HL-60/S4 treated with phorbol 12-myristate 13-acetate at 8.2 ng/mL for 4 days and 3 days (cell line): ENCODE data around the gene IGF2BP2.
"Not testable (repeated sequence)": the region's sequence is repeated elsewhere in the genome, so short reads cannot be mapped to it uniquely, and the experiment has no call there.

ENCODE experiments used
- in situ Hi-C: fragments of 300-500 bp; cut with MboI; formaldehyde crosslinking; loops from 2 replicates; pipeline ENCODE4 v1.15.0; 2022; ENCODE audit warnings: low sequenced_read_pairs

Gene IGF2BP2

GRCh38 chr3:185807445-185808068, 17.3 kb downstream of the IGF2BP2 start:
- in situ Hi-C loops: no loop called here

- in situ Hi-C loops: not testable (repeated sequence)
These were observed 26.1 kb downstream of the IGF2BP2 start for GRCh38 chr3:185798831-185799110.

- in situ Hi-C loops: no loop called here
These were observed 26.6 kb downstream of the IGF2BP2 start for GRCh38 chr3:185797993-185798830.

- in situ Hi-C loops: no loop called here
These were observed 27.5 kb downstream of the IGF2BP2 start for GRCh38 chr3:185797108-185797881.

GRCh38 chr3:185796431-185797107, 28.3 kb downstream of the IGF2BP2 start:
- in situ Hi-C loops: no loop called here

- in situ Hi-C loops: no loop called here
These were observed 31.5 kb downstream of the IGF2BP2 start for GRCh38 chr3:185793381-185793780.

GRCh38 chr3:185792955-185793354, 31.9 kb downstream of the IGF2BP2 start:
- in situ Hi-C loops: no loop called here

GRCh38 chr3:185789891-185790830, 34.7 kb downstream of the IGF2BP2 start:
- in situ Hi-C loops: no loop called here

GRCh38 chr3:185789134-185789533, 35.7 kb downstream of the IGF2BP2 start:
- in situ Hi-C loops: no loop called here

- in situ Hi-C loops: no loop called here
These were observed 36.5 kb downstream of the IGF2BP2 start for GRCh38 chr3:185788292-185788691.

GRCh38 chr3:185786956-185787877, 37.6 kb downstream of the IGF2BP2 start:
- in situ Hi-C loops: no loop called here

- in situ Hi-C loops: not testable (repeated sequence)
These were observed 38.6 kb downstream of the IGF2BP2 start for GRCh38 chr3:185786258-185786657.

GRCh38 chr3:185784317-185784716, 40.5 kb downstream of the IGF2BP2 start:
- in situ Hi-C loops: no loop called here

GRCh38 chr3:185781759-185782158, 43.1 kb downstream of the IGF2BP2 start:
- in situ Hi-C loops: no loop called here

GRCh38 chr3:185779461-185779860, 45.4 kb downstream of the IGF2BP2 start:
- in situ Hi-C loops: no loop called here

GRCh38 chr3:185778821-185779220, 46.0 kb downstream of the IGF2BP2 start:
- in situ Hi-C loops: no loop called here

GRCh38 chr3:185778094-185778493, 46.7 kb downstream of the IGF2BP2 start:
- in situ Hi-C loops: no loop called here

GRCh38 chr3:185770109-185770508, 54.7 kb downstream of the IGF2BP2 start:
- in situ Hi-C loops: no loop called here

- in situ Hi-C loops: not testable (repeated sequence)
These were observed 56.3 kb downstream of the IGF2BP2 start for GRCh38 chr3:185768578-185768982.
